HG03066 (cell line): Measurements from ENCODE around the gene HSH2D.
"Not testable (repeated sequence)": the region's sequence is repeated elsewhere in the genome, so short reads cannot be mapped to it uniquely, and the experiment has no call there.

Experiments used
- ATAC-seq: cut with Tn5 transposase; IDR thresholded peaks from one replicate; pipeline ENCODE4 v1.9.1; 2021; ENCODE audit warnings: low read depth; ENCODE audit not compliant: unreplicated experiment

Gene HSH2D

DNA sequence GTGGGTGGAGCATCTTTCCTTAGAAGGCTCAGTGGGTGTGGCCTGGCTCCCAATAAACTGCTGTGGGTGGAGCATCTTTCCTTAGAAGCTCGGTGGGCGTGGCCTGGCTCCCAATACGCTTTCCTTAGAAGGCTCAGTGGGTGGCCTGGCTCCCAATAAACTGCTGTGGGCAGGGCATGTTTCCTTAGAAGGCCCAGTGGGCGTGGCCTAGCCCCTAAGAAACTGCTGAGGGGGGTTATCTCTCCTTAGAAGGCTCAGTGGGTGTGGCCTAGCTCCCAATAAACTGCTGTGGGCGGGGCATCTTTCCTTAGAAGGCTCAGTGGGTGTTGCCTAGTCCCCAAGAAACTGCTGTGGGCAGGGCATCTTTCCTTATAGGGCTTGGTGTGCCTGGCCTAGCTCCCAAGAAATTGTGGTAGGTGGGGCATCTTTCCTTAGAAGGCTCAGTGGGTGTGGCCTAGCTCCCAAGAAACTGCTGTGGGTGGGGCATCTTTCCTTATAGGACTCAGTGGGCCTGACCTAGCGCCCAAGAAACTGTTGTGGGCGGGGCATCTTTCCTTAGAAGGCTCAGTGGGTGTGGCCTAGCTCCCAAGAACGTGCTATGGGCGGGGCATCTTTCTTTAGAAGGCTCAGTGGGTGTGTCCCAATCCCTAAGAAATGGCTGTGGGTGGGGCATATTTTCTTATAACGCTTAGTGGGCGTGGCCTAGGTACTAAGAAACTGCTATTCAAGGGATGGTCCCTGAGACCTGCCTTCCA is 10.3 kb downstream of the HSH2D start:
- no peak for ATAC-seq

DNA sequence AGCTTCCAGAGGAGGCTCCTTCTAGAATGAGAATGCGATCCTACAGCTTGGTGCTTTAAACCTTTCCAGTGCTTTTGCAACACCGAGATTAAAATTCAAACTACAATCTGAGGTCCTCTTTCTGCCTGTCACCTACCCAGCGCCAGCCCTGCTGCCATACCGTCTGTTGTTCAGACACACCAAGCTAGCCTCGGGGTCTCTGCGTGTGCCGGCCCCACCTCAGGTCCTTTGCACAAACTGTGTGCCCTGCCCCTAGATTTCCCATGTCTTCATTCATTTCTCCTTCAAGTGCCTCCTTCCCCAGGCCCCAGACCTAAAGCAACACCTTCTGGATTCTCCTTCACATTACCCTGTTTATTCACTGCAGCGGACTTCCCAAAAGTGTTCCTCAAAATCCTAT is 11.1 kb downstream of the HSH2D start:
- no peak for ATAC-seq

GRCh38 chr19:16155128-16155527 is 11.6 kb downstream of the HSH2D start:
- no peak for ATAC-seq

- no peak for ATAC-seq
Observed at GRCh38 chr19:16156904-16157303, 13.4 kb downstream of the HSH2D start.

DNA sequence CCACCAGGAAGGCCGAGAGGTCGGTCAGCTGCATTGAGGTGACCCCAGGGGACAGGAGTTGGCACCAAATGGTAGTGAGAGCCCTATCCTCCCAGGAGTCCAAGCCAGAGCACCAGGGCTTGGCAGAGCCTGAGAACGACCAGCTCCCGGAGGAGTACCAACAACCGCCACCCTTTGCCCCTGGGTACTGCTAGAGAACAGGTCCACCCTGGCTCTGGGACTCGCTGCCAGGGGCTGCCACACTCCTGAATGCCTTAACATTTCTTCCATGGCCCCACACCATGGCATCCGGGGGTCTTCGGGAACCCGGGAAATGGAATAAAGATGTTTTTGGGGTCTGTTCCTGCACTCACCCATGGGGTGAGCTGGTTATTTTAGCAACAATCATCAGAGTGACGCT is 14.1 kb downstream of the HSH2D start:
- no peak for ATAC-seq

GRCh38 chr19:16159655-16160054 is 16.2 kb downstream of the HSH2D start:
- ATAC-seq, result no peak

DNA sequence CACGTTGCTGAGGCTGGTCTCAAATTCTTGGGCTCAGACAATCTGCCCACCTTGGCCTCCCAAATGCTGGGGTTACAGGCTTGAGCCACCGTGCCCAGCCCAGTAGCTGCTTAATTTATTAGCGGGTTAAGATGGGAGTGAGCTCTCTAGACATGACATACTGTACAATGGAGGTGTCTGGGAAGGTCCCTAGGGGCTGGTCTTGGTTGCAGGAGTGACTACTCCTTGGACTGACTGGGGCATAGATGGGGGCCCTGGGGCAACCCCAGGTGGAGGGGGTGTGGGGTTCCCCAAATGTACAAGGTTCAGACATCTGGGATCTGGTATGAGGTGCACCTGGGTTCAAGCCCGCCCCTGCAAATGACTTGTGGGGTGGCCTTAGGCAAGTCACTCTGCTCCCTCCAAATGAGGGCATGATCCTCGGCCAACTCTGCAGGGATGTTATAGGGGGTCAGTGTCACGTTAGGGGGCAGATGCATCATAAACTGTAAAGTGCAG is 17.0 kb downstream of the HSH2D start:
- no peak for ATAC-seq

GRCh38 chr19:16160943-16161560 is 17.6 kb downstream of the HSH2D start:
- ATAC-seq, result no peak

DNA sequence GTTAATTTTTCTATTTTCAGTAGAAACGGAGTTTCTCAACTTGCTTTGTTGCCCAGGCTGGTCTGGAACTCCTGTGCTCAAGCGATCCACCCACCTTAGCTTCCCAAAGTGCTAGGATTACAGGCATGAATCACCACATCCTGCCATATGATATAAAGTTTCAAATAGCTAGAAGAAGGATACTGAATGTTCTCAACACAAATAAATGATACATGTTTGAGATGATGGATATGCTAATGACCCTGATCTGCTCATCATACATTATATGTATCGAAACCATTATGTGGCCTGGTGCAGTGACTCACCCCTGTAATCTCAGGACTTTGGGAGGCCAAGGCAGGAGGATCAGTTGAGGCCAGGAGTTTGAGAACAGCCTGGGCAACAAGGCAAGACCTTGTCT is 18.4 kb downstream of the HSH2D start:
- ATAC-seq, result no peak

DNA sequence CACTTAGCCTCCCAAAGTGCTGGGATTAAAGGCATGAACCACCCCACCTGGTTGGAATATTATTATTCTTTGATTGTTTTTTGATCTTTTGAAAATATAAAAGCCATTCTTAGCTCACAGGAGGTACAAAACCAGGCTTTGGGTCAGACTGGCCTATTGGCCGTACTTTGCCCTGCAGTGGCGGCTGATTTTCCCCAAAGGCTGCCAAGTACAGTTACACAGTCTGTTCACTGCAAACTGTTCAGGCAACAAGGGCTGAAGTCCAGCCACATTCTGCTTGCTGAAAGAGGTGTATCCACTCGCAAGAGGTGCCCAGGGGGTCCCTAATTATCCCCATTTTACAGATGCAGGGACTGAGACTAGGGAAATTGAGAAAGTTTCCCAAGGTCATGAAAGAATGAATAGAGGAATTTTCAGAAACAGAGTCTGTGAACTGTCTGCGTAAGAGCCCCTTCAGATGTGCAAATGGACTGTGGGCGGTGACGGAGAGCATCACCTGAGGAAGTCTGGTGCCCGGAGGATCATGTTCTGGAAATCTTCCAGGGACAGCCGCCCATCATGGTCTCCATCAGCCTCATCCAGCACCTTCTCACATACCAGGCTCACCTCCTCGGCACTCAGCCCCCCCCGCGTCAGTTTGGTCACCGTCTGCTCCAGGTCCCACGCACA is 20.9 kb downstream of the HSH2D start:
- ATAC-seq, result no peak

- no peak for ATAC-seq
Observed at GRCh38 chr19:16166417-16166816, 22.9 kb downstream of the HSH2D start.

DNA sequence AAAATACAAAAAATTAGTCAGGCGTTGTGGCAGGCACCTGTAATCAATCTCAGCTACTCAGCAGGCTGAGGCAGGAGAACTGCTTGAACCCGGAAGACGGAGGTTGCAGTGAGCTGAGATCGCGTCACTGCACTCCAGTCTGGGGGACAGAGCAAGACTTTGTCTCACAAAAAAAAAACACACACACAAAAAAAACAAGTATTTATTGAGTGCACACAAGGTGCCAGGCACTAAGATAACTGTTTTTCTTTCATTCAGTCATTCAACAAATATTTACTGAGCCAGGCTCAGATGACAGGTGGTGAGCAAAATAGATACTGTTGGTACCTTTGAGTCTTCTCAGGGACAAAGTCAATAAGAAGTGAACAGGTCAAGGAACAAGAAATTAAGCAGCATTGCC is 23.6 kb downstream of the HSH2D start:
- ATAC-seq, result no peak

DNA sequence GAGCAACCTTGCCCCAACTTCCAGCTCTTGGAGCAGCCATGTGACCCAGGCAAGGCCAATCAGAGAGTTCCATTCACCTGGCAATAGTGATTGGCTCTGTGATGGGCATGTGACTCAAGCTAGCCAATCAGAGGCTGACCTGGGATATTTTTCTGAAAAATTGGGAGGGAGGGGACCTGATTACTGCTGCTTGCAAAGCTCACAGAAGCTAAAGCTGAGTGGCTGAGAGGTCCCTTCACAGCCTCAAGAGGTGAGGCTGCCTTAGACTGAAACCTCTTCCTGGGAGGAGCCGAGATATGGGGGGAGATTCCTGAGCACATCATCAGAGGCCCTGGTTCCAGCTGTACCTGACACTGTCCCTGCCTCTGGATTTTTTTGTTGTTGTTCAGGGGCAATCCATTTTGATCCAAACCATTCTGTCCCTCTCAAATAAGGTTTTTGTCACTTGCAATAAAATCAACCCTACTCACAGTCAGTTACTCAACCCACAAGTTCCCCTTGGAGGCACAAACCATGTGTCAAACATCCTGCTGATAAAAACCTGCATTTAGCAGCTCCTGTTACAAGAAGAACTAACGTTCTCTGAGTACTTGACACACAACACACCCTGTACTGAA is 25.1 kb downstream of the HSH2D start:
- no peak for ATAC-seq

DNA sequence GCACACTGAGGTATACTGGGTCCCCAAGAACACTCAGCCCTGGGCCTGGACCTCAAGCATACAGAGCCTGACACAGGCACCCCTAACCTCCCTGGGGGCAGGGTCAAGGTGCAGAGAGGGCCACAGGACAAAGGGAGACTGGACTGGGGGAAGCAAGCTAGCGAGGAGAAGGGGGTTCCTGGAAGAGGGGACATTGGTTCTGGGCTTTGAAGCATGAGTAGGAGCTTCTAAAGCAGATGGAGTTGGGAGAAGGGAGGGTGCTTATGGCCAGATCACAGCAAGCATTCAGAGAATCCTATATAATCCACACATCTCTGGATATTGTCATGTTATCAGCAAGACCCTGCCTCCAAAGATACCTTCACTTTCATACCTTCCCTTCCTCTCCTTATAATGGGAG is 26.6 kb downstream of the HSH2D start:
- no peak for ATAC-seq

GRCh38 chr19:16175954-16176353 is 32.5 kb downstream of the HSH2D start:
- no peak for ATAC-seq

DNA sequence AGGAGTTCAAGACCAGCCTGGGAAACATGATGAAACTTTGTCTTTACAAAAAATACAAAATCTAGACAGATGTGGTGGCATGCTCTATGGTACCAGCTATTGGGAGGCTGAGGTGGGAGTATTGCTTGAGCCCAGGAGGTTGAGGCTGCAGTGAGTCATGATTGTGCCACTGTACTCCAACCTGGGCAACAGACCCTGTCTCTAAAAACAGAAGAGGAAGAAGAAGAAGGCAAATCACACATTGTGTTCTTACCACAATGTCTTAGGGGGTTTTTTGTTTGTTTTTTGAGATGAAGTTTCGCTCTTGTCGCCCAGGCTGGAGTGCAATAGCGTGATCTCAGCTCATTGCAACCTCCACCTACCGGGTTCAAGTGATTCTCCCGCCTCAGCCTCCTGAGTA is 35.4 kb downstream of the HSH2D start:
- not testable (repeated sequence) for ATAC-seq

DNA sequence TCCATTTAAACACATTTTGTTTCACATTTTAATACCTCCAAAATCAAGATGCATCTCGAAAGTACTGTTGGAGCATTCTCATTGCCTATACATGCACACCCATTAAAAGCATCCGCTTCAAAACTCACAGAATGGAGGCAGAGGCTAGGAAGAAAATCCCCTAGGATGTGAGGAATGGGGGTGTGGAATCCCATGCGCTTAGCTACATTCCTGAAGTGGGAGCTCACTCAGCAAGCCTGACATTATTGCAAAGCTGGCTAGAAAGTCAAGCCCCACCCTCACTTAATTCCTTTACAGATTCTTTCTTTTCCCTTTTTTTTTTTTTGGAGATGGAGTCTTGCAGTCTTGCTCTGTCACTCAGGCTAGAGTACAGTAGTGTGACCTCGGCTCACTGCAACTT is 37.1 kb downstream of the HSH2D start:
- no peak for ATAC-seq

GRCh38 chr19:16184665-16185122 is 41.2 kb downstream of the HSH2D start:
- ATAC-seq, result no peak

DNA sequence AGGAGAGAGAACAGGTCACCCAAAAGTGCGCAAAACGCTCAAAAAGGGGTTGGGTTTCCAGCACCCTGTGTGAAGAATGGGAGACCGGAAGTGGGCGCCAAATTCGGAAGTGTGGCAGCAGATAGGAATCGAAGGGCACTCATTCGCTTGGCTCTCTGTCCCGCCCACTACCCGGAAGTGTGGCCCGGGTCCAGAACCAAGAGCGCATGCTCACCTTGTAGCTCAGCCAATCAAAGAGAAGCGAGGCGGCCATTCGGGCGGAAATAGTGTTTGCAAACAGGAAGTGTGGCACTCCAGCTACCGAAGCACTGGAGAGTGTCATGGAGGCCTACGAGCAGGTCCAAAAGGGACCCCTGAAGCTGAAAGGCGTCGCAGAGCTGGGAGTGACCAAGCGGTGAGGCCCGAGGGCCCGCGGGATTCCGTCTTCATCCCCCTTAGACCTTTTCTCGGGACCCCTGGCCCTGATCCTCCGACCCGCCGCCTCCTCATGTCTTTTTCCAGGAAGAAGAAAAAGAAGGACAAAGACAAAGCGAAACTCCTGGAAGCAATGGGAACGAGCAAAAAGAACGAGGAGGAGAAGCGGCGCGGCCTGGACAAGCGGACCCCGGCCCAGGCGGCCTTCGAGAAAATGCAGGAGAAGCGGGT is 41.8 kb downstream of the HSH2D start, which contains the start of gene FAM32A:
Gene FAM32A (plus strand): TSS at position 288 of the 645 bp plus-strand sequence. CDS start 33 bp downstream, at position 321.
- peak; percentile 78 for ATAC-seq

- no peak for ATAC-seq
Observed at GRCh38 chr19:16185768-16186123, 42.3 kb downstream of the HSH2D start.

DNA sequence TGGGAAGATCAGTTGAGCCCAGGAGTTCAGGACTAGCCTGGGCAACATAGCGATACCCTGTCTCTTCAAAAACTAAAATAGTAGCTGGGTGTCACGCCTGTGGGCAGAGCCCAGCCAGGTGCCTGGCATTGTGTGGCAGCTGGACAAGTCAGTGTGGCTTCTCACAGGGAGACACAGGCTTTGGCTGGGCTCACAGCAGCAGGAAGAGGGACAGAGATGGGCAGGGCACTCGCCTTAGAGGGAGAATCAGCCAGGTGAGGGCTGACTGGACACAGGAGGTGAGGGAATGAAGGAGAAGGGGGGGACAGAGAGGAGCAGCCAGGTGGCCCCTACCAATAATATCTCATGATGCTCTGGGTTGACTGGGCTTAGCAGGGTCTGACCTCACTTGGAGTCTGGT is 45.0 kb downstream of the HSH2D start:
- no peak for ATAC-seq
